Germinal center (tissue), 1 donor: Measurements from ENCODE around the gene PIGK.
"Not testable (repeated sequence)": the region's sequence is repeated elsewhere in the genome, so short reads cannot be mapped to it uniquely, and the experiment has no call there.

Experiments
- DNase-seq: peaks from one replicate; pipeline ENCODE4 v3.0.0; 2012; ENCODE audit warnings: mixed read lengths, low spot score

PIGK gene

DNA sequence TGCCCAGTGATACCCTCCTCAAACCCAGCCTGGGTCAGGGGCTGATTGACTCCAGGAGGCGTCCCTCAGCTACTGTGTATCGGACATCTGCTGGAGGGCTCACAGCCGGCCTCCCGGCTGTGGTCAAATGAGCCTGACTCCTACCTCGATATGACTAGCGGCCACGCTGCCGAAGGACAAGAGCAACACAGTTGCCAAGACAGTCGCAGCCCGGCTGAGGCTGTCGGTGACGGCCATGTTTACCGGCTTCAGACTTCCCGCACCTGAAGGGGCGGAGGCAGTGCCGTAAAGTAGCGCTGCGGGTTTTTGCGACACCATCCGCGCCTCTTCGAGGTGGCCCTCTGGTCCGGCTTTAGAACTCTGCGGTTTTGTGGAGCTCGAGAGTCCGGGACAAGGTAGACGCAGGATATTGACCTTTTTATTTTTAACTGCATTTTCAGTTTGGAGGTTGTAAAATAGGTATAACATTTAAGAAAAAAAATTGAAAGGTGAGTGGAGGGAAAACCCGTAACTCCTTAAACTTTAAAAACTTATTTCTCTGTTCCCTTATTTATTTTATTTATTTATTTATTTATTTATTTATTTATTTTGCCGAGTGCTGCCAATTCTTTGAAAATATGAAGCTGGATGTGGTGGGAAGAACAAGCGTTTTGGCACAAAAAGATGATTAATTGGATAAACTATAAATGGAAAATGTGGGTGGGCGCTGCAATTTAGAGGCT is at the start of gene PIGK:
PIGK (minus strand) TSS at position 265 of the 722 bp plus-strand sequence; CDS start at position 237, 28 bp downstream.
- DNase-seq, result peak; percentile 74

DNA sequence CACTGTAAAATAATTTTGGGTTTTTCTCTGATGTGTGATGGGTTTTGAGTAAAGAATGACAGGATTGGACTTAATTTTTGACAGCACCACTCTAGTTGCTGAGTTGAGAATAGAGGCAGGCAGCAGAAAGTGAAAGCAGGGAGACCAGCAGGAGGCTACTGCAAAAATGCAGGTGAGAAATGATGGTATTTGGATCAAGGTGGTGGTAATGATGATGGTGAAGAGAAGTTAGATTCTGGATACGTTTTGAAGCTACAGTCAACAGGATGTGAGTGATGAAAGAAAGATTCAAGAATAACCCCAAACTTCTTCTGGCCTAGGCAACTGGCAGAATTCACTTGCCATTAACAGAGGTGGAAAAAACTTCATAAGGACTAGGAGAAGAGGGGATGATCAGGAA is 47.8 kb upstream of the PIGK start:
- no peak for DNase-seq

DNA sequence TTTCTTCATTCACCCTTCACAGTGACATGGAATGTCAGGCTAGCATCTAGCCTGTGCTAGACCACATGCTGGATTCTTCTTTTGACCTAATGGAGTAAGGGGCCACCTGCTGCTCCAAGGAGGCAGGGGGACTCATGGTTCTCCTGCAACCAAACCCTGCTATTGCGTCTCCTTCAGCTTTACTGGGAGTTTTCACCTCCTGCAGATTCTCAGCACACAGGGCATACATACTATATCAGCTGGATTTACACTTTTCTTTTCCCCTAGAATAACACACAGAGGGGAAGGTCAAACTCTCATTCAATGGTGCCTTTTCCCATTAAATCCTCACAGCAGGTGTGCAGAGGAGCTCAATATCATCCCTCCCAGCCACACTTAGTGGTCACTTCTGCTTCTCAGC is 46.0 kb upstream of the PIGK start:
- DNase-seq, result no peak

DNA sequence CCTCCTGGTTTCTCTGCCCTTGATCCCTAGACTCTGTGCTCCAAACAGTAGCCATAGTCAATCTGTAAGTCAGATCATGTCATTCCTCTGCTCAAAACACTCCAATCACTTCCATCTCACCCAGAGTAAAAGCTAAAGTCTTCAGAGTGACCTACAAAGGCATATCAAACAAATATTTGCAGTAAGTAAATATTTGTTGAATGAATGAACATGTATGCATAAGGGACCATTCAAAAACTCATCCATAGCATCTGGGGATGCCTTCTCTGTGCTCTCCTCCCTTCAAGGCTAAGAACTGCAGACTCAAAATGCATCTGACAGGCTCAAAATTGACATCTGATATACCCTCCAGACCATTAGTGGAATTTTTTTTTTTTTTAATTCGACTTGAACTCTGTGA is 44.5 kb upstream of the PIGK start:
- no peak for DNase-seq

DNA sequence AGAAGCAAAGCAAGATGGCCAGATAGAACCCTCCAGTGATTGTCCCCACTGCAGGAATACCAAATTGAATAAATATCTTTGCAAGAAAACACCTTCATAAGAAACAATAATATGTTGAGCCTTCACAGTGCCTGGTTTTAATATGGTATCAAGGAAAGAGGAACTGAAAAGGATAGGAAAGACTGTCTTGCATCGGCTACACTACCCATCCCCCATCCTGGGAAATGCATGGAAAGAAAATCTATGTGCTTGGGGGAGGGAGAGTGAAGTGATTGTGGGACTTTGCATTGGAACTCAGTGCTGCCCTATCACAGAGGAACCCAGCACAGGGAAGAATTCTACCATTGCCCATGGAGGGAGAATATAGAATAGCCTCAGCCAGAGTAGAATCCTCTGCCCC is 34.0 kb upstream of the PIGK start:
- DNase-seq, result no peak

DNA sequence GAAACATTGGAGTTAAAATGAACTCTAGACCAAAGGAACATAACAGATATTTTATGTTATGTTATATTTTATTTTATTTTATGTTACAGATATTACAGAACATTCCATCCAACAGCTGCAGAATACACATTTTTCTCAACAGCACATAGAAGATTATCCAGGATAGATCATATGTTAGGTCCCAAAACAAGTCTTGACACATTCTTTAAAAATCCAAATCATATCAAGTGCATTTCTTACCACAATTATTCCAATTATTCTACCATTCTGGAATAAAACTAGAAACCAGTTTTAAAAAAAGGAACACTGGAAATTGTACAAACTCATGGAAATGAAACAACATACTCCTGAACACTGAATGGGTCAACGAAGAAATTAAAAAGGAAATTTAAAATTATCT is 30.9 kb upstream of the PIGK start:
- no peak for DNase-seq

DNA sequence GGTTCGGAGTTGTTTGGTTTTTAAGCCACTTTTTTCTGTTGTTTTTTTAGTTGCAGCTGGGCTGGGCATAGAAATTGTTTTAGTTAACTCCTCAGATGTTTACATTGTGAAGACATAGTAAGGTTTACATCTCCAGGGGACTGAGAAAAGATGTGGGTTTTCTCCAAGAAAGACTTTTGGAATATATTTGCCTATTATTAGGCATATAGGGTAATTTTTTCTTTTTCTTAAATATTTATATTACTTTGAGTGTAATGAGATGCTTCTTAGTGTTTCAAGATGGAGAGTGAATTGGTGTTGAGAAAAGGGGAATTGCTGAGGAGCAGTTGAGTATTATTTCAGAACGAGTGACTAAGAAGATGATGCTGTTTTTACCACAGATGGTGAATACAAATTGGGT is 26.6 kb upstream of the PIGK start:
- DNase-seq, result no peak

DNA sequence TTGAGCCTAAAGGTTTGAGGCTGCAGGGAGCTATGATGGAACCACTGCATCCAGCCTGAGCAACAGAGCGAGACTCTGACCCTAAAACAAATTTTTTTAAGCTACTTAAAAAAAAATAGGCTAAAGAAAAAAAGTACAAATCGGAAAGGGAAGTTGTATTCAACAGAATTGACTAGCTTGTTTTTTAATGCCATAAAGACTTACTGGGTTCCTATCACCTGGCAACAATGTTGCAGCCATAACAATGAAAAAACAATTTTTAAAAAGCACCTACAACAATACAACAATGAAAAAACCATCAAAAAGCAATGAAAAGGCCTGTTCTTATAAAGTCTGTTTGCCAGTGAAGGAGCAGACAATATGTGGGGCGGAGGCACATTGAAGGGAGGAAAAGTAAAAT is 20.1 kb upstream of the PIGK start:
- DNase-seq, result no peak

DNA sequence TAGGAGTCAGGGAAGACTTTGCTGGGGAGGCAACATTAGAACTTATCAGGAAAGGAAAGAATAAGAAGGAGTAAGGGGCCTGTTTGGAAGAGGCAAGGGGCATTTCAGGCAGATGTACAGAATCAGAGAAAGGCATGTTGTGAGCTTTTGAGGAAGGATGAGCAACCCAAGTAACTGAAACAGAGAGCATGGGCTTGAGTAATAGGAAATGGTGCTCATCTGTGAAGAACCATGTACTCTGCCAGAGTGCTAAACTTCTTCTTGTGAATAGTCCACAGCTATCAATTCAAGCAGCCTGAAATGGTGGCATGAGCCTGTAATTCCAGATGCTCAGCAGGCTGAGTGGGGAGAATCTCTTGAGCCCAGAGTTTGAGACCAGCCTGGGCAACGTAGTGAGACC is 19.2 kb upstream of the PIGK start:
- no peak for DNase-seq

DNA sequence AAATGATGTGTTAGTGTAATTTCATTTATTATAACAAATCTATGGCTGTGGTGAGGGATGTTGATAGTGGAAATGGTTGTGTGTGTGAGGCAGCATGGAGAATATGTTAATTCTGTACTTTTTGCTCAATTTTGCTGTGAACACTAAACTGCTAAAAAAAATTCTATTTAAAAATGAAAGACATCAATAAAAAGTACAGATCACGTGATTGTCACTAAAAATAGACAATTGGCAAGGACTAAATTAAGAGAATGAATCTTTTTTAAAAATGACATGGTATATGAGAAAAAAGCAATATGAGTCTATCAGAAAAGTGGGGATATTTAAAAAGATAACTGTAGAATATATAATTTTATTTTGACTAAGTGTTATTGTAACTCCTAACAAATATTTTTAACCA is 15.7 kb upstream of the PIGK start:
- DNase-seq, result no peak

DNA sequence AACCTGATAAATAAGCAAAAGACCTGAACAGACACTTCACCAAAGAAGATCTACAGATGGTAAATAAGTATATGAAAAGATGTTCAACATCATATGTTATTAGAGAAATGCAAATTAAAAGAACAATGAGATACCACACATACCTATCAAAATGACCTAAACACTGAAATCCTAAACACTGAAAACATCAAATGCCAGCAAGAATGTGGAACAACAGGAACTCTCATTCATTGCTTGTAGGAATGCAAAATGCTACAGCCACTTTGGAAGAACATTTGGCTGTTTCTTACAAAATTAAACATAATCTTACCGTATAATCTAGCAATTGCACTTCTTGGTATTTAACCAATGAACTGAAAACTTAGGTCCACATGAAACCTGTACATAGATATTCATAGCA is 14.9 kb upstream of the PIGK start:
- DNase-seq, result no peak

DNA sequence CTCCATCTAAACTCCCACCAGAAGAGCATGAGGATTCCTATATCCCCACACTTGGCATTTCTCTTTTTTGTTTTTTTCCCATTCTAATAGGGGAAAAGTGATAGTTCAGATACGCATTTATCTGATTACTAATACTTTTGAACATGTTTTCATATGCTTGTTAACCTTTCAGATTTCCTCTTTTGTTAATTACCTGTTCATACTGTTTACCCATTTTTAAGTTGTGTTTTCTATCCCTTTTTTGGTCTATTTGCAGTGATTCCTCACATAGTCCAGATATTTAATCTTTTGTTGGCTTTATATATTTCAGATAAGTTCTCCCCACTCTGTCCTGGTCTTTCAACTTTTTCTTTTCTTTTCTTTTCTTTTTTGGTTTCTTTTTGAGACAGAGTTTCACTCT is 13.6 kb upstream of the PIGK start:
- DNase-seq, result no peak

DNA sequence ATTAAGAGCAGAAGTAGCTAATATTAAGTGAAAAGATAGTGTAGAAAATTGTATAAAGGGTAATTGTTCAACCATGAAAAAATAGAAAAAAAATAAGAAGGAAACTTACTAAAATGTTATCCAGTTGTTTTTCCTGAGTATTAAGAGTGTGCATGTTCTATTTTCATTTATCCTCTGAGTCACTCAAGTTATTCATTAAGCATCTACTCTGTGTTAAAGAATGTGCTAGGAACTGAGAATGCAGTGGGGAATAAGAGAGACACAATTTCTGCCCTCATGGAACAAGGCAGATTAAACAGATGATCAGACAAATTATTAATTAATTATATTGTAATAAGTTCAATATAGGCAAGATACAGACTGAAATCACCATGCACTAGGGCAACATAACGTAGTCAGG is 10.8 kb upstream of the PIGK start:
- DNase-seq, result no peak

DNA sequence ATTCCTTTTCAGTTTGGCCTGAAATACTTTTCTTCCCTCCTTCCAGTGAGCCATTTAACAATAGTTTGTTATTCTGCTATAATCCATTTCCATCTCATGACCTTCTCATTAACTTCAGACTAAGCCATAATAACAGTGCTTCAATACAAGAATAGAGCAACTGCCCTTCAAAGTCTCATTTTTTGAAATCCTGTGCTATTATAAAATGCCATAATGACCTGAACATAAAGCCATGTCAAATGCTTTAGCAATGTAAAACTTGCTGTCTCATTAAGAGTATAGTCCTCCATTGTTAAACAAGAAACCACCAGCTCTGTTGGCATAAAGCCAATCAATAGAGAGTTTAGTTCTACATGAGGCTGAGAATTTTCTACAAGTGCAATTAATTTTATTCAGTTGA is 9.6 kb upstream of the PIGK start:
- DNase-seq, result no peak

DNA sequence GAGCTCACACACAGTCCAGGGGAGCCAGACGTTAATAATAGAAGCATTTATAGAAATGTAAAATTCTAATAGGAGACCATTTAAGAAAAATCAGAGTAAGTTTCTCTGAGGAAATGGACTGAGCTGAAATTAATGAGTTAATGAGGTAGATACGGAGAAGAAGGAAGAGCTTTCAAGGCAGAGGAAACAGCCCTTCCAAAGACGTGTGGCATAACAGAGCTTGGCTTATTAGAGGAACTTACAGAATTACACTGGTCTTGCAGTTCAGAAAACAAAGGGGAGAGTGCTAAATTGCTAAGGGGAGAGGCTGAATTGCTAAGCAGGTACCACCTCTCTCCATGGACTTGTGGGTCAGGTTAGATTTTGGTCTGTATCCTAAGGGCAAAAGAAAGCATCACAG is 8.2 kb upstream of the PIGK start:
- DNase-seq, result no peak

DNA sequence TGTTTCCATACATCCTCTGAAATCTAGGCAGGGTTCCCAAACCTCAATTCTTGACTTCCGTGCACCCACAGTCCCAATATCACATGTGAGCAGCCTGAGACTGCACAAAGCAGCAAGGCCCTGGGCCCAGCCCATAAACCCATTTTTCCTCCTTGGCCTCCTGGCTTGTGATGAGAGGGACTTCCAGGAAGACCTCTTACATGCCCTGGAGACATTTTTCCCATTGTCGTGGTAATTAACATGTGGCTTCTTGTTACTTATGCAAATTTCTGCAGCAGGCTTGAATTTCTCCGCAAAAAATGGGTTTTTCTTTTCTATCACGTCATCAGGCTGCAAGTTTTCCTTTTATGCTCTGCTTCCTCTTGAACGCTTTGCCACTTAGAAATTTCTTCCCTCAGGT is 3.3 kb upstream of the PIGK start:
- no peak for DNase-seq

DNA sequence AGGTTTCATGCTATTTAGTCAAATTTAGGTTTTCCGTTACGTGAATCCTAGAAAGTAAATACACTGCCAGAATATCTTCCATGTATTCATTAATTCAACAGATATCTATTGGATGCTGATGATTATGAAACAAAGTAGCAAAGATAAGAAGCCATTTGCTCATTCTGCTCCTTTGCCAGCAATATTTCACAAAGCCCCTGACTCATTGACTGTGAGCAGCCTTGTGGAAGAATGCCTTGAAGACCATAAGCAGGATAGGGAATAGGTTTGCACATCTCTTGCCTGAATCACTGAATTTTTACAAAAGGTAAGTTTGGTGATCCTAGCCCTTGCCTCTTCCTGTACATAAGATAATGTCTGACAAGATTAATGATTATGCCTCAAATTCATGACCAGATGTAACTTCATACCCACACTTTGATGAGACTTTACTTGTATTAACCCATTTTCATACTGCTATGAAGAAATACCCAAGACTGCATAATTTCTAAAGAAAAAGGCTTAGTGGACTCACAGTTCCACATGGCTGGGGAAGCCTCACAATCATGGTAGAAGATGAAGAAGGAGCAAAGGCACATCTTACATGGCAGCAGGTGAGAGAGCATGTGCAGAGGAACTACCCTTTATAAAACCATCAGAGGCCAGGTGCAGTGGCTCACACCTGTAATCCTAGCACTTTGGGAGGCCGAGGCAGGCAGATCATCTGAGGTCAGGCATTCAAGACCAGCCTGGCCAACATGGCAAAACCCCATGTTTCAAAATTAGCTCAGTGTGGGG is 1.6 kb upstream of the PIGK start:
- DNase-seq, result no peak

DNA sequence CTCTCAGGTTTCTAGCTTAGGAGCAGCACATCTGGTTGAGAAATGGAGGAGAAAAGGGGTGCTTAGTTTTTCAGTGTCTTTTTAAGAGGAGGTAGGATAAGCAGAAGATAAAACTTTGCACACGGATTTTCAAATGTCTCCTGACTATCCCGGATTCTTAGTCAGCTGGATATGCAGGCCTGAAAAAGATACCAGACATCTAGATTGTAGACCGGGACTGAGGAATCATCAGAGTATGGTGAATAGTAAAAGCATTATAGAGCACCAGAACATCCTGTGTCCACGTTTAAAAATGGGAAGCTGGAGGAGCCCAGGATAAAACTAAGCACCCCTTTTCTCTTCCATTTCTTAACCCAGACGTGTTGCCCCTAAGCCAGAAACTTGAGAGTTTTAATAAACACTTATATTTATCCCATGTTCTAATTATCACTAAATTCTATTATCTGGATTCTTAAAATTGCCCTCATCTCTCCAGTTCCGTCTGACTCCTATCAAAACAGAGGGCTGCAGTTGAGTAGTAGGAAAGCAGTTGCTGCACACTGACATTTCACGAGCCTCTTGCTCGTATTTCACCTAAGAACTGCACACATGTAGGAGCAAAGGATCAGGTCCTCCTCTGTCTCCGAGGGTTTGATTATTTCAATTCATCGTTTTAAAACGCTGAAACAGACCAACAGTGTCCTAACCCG is 609 bp downstream of the PIGK start:
- no peak for DNase-seq

DNA sequence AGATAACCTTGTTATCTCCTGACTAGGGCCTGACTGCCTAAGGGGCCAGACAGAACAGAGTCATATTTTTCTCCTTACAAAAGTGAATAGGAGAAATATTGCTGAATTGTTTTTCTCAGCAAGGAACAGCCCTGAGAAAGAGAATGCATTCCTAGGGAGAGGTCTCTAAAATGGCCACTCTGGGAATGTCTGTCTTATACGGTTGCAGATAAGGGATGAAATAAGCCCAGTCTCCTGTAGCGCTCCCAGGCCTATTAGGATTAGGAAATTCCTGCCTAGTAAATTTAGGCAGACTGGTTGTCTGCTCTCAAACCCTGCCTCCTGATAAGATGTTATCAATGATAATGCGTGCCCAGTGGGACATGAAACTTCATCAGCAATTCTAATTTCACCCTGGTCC is 15.2 kb downstream of the PIGK start:
- DNase-seq, result not testable (repeated sequence)

DNA sequence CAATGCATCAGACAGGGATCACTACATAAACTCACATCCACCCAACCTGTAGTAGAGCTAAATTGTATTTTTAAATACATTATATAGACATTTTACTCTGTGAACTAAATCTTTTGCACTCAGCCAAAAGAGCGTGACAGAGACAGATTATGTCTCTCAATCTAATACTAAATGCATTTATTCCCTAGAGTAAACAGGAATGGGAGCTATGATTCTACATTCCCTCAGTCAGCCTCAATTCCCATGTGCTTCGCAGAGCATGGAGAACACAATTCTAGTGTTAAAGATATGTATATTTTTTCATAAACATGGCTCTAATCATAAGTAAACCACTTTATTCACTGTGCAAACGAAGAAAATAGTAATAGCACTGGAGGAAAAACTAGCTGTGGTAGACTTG is 16.5 kb downstream of the PIGK start:
- no peak for DNase-seq

DNA sequence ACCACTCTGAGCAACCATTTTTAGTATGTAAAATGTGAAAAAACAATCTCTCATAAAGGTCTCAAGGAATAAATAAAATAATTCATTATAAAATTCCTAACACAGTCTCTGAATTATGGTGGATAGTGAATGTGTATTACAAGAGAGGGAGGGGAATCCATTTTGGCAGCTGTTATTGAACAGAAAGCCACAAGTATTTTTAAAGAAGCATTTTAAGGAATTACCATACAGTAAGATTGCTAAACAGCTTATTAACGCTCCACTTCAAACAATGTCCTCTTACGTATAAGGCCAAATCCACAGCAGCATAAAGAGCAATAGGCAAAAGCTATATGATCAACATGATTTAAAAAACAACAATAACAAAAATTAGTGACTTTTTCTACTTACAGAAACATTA is 18.4 kb downstream of the PIGK start:
- DNase-seq, result no peak

DNA sequence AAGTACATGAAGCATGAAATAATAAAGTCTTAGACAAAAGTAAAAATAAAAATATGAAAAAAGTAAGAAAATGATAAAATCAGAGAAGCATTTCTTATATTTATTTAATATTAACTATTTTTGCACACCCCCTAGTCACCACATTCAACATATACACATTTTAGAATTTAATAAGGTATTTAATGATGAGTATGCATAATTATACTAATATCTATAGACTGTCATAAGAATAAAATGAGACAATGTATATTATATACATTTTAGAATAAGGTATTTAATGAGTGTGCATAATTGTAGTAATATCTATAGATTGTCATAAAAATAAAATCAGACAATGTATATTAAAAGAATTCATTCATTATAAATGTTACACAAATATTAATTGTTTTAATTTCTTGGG is 18.9 kb downstream of the PIGK start:
- no peak for DNase-seq

DNA sequence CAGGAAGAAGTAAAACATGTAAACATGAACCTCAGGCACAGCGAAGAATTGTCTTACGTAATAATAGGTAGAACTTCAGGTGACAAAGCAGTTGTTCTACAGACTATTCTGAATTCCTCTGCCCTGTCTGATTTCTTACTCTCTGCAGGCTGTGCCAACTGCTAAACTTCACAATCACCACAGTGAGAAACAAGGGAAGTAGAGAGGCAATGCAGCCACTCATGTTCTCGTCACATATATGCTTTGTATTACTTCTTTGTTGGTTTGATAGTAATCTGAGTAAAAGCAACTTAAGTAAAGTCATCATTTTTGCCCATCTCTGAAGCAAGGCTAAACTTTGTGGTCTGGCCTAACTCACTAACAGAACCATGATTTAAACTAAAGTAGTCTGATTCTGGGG is 21.9 kb downstream of the PIGK start:
- no peak for DNase-seq
